GM18526 (cell line): ENCODE results near the gene SUB1.

Experiments
- POLR2A ChIP-seq: IDR thresholded peaks from 3 replicates; pipeline ENCODE4 v1.6.1; 2011; ENCODE audit not compliant: insufficient read length; ENCODE audit errors: extremely low read depth

Gene SUB1

DNA sequence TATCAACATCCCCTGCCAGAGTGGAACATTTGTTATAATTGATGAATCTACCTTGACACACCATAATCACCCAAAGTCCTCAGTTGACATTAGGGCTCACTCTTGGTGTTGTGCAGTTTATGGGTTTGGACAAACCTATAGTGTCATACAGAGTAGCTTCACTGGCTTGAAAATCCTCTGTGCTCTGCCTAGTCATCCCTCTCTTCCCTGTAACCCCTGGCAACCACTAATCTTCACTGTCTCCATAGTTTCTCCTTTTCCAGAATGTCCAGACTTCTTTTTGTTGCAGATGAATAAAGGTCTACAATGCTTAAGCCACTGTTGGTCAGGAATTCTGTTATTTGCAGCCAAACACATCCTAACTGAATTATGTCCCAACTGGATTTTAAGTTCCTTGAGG is 22.5 kb upstream of the SUB1 start:
- no peak for TF ChIP-seq POLR2A

DNA sequence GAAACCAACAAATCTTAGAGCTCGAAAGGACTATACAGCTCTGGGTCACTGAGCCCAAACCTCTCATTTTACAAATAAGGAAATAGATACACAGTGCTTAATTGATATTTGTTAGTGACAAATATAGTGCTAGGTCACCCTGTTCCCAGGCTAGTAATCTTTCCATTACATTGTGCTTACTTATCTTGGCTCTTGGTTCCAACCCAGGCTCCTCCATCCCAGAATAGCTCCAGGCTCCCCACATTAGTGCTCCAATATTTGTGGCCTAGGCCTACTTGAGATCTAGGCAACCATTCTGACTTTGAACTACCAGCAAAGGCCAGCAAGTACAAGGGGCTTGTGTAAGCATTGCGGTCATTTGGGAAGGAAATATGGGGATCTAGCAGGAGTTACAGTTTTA is 21.7 kb upstream of the SUB1 start:
- no peak for TF ChIP-seq POLR2A

DNA sequence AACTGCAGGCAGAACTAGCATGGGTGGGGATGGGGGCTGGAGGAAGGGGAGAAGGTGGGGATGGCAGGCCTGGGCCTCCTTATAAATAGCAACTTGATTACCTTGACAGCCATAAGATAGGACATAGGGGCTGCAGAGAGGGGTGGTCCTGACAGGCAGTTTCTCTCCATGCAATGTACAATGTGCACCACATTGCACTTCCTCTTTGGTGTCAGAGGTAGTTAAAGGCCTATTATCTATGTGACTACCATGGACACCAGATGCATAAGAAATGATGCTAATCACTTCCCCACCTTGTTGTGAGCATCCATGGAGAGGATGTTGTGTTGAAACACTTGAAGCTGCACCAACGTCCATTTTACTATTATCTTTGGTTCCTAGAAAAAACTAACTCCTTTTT is 20.2 kb upstream of the SUB1 start:
- no peak for TF ChIP-seq POLR2A

DNA sequence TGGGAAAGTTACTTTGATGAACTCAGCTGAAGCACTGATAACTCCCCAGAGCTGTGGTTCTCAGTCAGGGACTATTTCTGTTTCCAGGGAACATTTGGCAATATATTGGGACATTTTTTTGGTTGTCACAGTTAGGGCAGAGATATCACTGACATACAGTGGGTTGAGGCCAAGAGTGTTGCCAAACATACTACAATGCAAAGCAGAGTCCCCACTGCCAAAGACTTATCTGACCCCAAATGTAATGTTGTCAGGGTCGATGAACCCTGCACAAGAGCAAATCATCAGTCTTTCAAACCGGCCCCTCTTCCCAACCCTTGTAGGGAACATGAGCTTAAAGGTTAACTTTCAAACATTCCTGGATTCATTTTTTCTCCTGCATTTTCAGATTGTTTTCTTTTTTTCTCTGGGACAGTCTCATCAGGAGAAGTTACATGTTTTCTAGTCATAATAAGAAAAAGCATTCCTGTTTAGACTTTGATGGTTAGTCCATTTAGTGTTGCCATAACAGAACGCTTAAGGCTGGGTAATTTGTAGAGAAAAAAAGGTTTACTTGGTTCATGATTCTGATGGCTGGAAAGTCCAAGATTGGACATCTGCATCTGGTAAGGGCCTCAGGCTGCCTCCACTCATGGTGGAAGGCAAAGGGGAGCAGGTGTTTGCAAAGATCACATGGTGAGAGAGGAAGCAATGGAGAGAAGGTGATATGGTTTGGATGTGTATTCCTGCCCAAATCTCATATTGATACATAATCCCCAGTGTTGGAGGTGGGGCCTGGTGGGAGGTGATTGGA is 18.8 kb upstream of the SUB1 start:
- no peak for TF ChIP-seq POLR2A

DNA sequence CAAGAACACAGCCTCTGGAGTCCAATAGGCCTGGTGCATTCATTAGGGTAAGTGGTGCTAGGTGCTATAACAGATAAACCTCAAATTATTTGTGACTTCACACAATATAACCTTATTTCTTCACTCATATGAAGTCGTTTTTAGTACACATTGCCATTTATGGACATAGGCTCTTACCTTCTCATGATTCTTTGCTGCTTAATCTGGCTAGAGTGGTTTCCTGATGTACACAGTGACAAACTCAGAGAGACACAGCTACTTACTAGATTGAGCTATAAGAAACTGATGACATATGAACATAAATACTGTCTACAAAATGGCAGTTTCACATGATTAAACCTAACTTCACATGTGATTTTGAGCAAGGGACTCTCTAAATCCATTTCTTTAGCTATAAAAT is 14.2 kb upstream of the SUB1 start:
- TF ChIP-seq POLR2A: no peak

DNA sequence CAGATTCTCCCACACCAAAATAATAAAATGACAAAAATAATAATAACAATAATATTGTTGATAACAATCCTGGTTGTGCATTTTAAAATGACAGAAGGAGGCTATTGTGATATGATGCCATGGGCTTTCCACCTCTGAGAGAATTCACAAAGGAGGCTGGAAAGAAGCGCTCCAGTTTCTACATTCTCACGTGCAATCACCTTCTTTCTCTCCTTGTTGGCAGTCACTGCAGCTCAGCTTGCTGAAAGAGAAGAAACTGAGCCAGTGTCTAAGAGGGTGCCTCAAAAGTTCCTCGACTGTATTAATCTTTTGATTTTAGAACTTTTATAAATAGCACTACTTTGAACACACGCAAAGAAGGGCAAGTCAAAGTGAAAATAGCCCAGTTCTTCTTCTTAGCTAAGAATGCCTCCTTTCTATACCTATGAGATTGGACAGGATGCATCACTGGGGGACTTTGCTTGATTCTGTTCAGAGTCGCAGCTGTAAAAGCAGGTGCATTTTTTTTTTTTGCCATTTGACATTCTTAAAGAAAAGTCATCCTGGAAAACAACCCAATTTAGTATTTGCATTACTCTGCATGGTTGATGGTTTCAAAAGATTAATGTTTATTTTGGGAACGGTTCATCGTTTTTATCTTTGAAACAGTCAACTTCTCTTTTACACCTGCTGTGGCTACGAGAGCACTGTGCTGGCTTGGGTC is 12.4 kb upstream of the SUB1 start:
- TF ChIP-seq POLR2A: no peak

DNA sequence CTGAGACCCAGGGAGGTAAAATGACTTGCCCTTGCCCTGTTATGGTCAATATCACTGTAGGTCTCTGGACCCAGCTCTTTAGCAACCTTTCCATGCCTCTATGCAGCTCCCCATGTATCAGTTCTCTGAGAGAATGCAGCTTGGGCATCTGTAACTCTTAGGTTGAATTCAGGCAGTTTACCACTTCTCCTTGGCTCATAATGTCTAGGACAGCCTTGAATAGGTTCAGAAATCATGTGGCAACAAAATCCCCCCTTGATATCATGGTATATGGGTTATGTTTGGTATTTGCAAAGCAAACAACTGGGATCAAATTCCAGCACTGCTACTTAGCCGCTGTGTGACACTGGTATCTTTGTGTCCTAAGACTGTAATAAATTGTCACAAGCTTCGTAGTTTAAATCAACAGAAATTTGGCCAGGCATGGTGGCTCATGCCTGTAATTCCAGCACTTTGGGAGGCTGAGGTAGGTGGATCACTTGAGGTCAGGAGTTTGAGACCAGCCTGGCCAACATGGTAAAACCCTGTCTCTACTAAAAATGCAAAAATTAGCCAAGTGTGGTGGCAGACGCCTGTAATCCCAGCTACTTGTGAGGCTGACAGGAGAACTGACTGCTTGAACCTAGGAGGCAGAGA is 10.7 kb upstream of the SUB1 start:
- TF ChIP-seq POLR2A: no peak

DNA sequence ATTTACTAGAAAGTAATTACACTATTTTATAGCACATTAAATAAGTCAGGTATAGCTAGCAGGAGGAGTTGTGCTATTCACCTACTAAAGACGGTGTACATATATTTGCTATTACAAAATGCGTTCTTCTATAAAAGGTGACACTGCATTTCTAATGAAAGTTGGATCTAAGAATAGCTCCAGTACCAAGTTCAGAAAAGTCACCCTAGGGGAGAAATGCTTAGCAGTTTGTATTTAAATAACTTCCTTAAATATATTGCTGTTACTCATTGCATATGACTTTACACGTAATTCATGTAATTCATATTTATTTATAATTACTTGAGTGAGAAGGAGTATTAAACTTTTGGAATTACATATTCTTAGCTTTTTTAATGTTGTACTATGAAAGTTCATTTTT is 7.0 kb upstream of the SUB1 start:
- TF ChIP-seq POLR2A: no peak

DNA sequence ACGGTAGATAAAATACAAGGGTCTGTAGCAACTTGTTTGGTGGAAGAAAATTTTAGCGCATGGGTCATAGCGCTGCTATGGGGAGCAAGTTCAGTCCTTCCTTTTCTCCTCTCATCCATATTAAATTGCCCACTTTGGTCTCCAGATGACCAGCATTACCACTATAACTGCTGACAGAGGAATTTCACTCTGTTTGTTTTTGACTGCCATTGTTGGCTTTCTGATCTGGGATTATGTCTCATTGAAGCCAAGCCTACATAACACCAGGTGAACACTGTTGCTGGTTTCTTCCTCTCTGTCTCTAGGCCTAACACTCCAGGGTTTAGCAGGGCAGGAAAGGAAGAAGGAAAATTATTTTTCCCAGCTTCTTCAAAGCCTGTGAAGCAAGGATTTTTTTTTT is 6.6 kb upstream of the SUB1 start:
- TF ChIP-seq POLR2A: no peak

DNA sequence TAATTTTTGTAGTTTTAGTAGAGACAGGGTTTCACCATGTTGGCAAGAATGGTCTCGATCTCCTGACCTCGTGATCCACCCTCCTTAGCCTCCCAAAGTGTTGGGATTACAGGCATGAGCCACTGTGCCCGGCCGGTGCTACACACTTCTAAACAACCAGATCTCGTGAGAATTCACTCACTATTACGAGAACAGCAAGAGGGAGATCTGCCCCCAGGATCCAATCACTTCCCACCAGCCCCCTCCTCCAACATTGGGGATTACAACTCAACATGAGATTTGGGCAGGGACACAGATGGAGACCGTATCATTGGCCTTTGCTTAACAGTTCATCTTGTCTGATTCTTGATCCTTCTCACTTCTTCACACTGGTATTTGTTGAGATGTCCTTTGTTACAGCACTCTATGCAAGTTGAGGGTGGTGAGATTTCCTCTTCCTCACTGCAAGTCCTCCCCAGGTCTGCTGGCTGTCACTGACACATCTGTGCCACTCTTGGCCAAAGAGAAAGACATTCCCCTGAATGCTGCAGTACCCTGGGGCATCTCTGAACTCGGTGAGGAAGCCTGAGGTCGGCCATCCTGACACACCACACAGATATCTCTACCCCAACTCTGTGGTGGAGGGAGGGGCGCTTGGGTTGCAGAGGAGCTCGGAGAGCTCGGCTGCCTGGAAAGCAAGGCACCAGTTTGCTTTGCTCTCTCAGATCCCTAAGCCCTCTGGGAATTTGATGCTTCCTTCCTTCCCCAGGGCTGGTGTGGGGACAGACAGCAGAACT is 4.2 kb upstream of the SUB1 start:
- TF ChIP-seq POLR2A: no peak

DNA sequence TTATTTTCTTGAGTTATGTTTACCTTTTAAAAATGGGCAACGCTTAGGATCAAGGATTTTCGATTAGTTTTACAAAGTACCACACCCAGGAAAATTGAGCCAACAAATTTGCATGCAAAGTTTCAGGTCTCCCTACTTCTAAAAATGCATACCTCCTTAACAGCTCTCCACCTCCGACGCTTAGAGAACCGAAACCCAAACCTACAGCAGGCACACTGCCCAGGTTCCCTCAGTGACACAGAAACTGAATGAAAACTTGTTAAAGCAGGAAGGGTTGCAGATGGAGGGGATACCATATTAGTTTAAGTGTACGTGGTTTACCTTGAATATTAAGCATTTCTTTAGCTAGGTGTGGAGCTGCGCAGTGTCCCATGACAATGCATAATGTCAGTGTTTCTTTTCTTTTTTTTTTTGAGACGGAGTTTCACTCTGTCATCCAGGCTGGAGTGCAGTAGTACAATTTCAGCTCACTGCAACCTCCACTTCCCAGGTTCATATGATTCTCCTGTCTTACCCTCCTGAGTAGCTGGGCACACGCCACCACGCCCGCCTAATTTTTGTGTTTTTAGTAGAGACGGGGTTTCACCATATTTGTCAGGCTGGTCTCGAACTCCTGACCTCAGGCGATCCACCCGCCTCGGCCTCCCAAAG is 1.6 kb upstream of the SUB1 start:
- TF ChIP-seq POLR2A: no peak

DNA sequence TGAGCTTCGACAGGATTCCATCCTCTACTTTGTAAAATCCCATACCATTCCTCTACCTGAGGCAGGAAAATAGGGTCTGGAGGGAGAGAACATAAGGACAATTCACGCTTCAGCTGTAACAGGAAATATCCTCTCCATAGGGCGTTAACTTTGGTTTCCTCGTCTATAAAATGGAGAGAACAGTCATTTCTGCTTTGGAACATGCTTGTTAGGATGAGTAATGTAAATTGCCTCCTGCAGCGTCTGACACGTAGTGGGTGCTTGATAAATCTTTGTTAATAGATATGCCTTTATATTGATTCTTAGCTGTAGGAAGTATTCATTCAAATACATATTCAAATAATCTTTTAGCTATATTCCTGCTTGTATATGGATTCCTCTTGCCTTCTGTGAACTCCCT is 711 bp upstream of the SUB1 start:
- no peak for TF ChIP-seq POLR2A

DNA sequence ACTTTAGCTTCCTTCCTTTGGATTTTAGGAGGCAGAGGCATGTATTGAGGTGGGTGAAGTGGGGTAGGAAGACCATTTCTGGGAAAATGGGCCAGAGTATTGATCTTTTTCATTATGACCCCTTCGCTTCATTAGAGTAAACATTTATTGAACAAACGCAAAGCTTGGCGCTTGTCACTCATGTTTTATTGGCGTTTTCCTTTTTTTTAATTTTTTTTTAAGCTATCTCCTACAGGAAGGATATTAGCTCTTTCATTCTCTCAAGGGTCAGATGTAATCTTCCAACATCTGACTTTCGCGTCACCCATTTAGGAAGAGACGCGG is 273 bp upstream of the SUB1 start:
- no peak for TF ChIP-seq POLR2A

DNA sequence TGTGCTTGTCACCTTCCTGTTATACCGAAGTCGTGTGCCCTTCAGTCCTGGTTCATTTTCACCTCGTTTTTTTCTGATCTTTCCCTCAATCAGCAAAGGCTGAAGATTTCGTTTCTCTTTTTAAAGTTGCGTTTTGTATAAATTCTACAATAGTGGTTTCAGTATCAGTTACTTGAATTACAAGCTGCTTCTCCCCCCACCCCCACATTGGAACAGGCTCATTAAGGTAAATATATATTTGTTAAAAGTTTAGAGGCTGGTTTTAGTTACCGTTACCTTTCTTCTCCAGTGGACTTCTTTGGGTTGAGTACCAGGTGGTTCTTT is 881 bp downstream of the SUB1 start:
- no peak for TF ChIP-seq POLR2A

DNA sequence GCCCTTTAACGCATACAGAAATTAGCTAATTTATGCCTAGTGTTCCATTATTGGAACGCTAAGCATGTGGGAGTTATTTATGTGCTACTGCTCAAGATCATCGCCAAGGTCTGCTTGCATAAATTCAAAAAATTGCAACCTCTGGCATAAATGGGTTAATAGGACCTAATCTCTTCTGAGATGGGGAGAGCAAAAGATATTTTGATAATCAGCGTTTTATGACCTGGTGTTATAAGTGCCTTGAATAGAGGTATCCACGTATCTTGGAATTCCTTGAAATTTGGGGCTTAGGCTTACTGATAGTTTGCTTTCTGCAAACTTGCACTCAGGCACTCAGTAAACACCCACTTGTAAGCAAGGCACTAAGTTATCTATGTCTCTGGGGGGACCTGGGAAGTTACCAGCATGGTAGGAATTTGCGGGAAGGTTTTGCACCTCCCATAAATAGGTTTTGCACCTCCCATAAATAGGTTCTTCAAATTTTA is 1.8 kb downstream of the SUB1 start:
- TF ChIP-seq POLR2A: no peak
